Liver (tissue), 9 donors: Measurements from ENCODE around the gene APOB. TPM values are rescaled to one million over a fixed set of nuclear protein-coding genes. Genes with fewer than 3 reads are reported as not detected.

Experiments used
- DNase-seq: peaks from one replicate; pipeline ENCODE4 v3.0.0-alpha.2; 2017; ENCODE audit warnings: low spot score
- H3K27ac ChIP-seq, 2 donors: one replicate each; pipeline ENCODE4 v1.7.0; 2013; ENCODE audit warnings: inconsistent platforms in 2 of 2, low read length in 2 of 2, control low read depth in 1 of 2, low read depth in 1 of 2, mild to moderate bottlenecking in 1 of 2
- H3K27me3 ChIP-seq, 4 donors: one replicate each; pipeline versions ENCODE4 v1.6.1 to v1.7.0; 2013; ENCODE audit warnings: low read length in 3 of 4, inconsistent platforms in 1 of 4, mild to moderate bottlenecking in 1 of 4, moderate library complexity in 1 of 4; ENCODE audit not compliant: control insufficient read depth in 4 of 4, insufficient read depth in 4 of 4
- H3K36me3 ChIP-seq, 4 donors: one replicate each; pipeline versions ENCODE4 v1.6.1 to v1.7.0; 2013; ENCODE audit warnings: low read length in 3 of 4, mild to moderate bottlenecking in 3 of 4, low read depth in 1 of 4, moderate library complexity in 1 of 4; ENCODE audit not compliant: control insufficient read depth in 4 of 4, insufficient read depth in 3 of 4
- H3K4me1 ChIP-seq, 4 donors: one replicate each; pipeline versions ENCODE4 v1.6.1 to v1.7.0; 2013; ENCODE audit warnings: low read length in 3 of 4, mild to moderate bottlenecking in 3 of 4, moderate library complexity in 1 of 4; ENCODE audit not compliant: control insufficient read depth in 4 of 4, insufficient read depth in 4 of 4
- H3K4me3 ChIP-seq, 3 donors: one replicate each; pipeline versions ENCODE4 v1.6.1 to v1.7.0; 2013; ENCODE audit warnings: low read length in 3 of 3, control low read depth in 1 of 3, low read depth in 1 of 3, mild to moderate bottlenecking in 1 of 3
- H3K9ac ChIP-seq, 2 donors: one replicate each; pipeline ENCODE4 v1.7.0; 2013; ENCODE audit warnings: low read length in 2 of 2, mild to moderate bottlenecking in 2 of 2, moderate library complexity in 2 of 2, control low read depth in 1 of 2, low read depth in 1 of 2
- H3K9me3 ChIP-seq, 4 donors: one replicate each; pipeline versions ENCODE4 v1.6.1 to v1.7.0; 2013; ENCODE audit warnings: low read length in 3 of 4; ENCODE audit not compliant: control insufficient read depth in 4 of 4
- EGR1 ChIP-seq, 2 donors: IDR thresholded peaks; 2 replicates each; pipeline ENCODE4 v1.6.1; 2016 to 2018; ENCODE audit warnings: antibody characterized with exemption in 2 of 2, low read depth in 2 of 2
- FOXA1 ChIP-seq: IDR thresholded peaks from 2 replicates; pipeline ENCODE4 v1.6.1; 2016; ENCODE audit warnings: antibody characterized with exemption
- FOXA2 ChIP-seq: IDR thresholded peaks from 2 replicates; pipeline ENCODE4 v1.6.1; 2016; ENCODE audit warnings: antibody characterized with exemption
- GABPA ChIP-seq, 2 donors: IDR thresholded peaks in 1 of 2; conservative IDR thresholded peaks in 1 of 2; 2 replicates each; pipeline ENCODE4 v1.6.1; 2016; ENCODE audit warnings: antibody characterized with exemption in 2 of 2, mild to moderate bottlenecking in 1 of 2, moderate library complexity in 1 of 2
- HNF4A ChIP-seq, 2 donors: conservative IDR thresholded peaks; 2 replicates each; pipeline ENCODE4 v1.6.1; 2016; ENCODE audit warnings: antibody characterized with exemption in 2 of 2, mild to moderate bottlenecking in 2 of 2
- HNF4G ChIP-seq: IDR thresholded peaks from 2 replicates; pipeline ENCODE4 v1.6.1; 2016; ENCODE audit warnings: antibody characterized with exemption
- JUND ChIP-seq, 2 donors: IDR thresholded peaks; 2 replicates each; pipeline ENCODE4 v1.6.1; 2016; ENCODE audit warnings: antibody characterized with exemption in 2 of 2
- NR2F2 ChIP-seq: IDR thresholded peaks from 2 replicates; pipeline ENCODE4 v1.6.1; 2016; ENCODE audit warnings: antibody characterized with exemption
- RAD21 ChIP-seq, 2 donors: IDR thresholded peaks; 2 replicates each; pipeline ENCODE4 v1.6.1; 2016; ENCODE audit warnings: antibody characterized with exemption in 2 of 2, mild to moderate bottlenecking in 2 of 2
- RXRA ChIP-seq, 2 donors: IDR thresholded peaks; 2 replicates each; pipeline ENCODE4 v1.6.1; 2017 to 2018; ENCODE audit warnings: antibody characterized with exemption in 2 of 2, mild to moderate bottlenecking in 1 of 2
- SP1 ChIP-seq: IDR thresholded peaks from 2 replicates; pipeline ENCODE4 v1.6.1; 2018; ENCODE audit warnings: antibody characterized with exemption, mild to moderate bottlenecking
- TAF1 ChIP-seq: conservative IDR thresholded peaks from 2 replicates; pipeline ENCODE4 v1.6.1; 2016; ENCODE audit warnings: antibody characterized with exemption, mild to moderate bottlenecking
- YY1 ChIP-seq: IDR thresholded peaks from 2 replicates; pipeline ENCODE4 v1.6.1; 2016; ENCODE audit warnings: antibody characterized with exemption, mild to moderate bottlenecking
- WGBS: extraction: QIAGEN DNeasy Blood & Tissue Kit; methylation state at CpG from one replicate; pipeline ENCODE4 v1.1.7; 2013; 5-methylcytosine and 5-hydroxymethylcytosine counted together
- polyA plus RNA-seq, 2 donors: library from polyadenylated mRNA; stranded (reverse) in 1 of 2; unstranded in 1 of 2; fragments of 200-250 nt in 1 of 2; fragments of >200 nt in 1 of 2; fragmentation: Nextera tagmentation in 1 of 2; extraction: Ambion mirVana in 1 of 2; gene quantifications; one replicate each; pipeline versions ENCODE4 v1.2.1 to v1.2.3, GENCODE V29; 2013 to 2015
- total RNA-seq, 2 donors: library from RNA; depleted of rRNA; stranded (reverse); fragments of >200 nt; gene quantifications; one replicate each; pipeline ENCODE4 v1.2.3, GENCODE V29; 2014
- TF ChIP-seq, protein P1 (sequence below): fragments of 150-350 bp; IDR thresholded peaks from 2 replicates; pipeline ENCODE4 v1.5.1; 2017; ENCODE audit warnings: improper control_type of control experiment, low read depth, low read length; ENCODE audit not compliant: missing input control
- TF ChIP-seq, protein P2 (sequence below): IDR thresholded peaks from 2 replicates; pipeline ENCODE4 v1.6.1; 2016; ENCODE audit warnings: antibody characterized with exemption
- TF ChIP-seq, protein P3 (sequence below): IDR thresholded peaks from 2 replicates; pipeline ENCODE4 v1.6.1; 2016; ENCODE audit warnings: antibody characterized with exemption
- TF ChIP-seq, protein P4 (sequence below): IDR thresholded peaks from 2 replicates; pipeline ENCODE4 v1.6.1; 2016; ENCODE audit warnings: antibody characterized with exemption
- TF ChIP-seq, protein P5 (sequence below): IDR thresholded peaks from 2 replicates; pipeline ENCODE4 v1.6.1; 2016; ENCODE audit warnings: antibody characterized with exemption, mild to moderate bottlenecking
- donor health status: healthy.
- donor health status: healthy.
- donor health status: healthy.
- donor health status: healthy.
- donor health status: healthy.

The APOB gene
- total and polyA plus RNA-seq, 4 donors = 431 to 2,949 (median 1,463) TPM

DNA sequence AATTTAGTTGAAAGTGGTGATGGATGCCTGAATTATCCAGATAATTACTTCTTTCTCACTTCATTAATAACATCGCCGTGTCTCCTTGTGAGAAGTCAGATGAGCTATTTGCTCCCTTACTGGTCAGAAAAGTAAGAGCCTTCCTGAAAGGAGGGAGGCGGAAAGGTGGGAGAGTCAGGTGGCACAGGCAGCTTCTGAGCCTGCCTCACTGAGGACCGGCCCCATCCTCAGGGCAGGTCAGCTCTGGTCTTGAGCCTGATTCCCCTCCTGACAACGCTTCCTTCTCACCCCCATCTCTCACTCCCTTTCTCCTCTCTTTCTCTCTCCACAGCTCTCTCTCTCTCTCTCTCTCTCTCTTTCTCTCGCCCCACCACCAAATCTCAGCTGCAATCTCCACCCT is 10.1 kb upstream of the APOB start (continued):
- TF ChIP-seq, protein P1, sequence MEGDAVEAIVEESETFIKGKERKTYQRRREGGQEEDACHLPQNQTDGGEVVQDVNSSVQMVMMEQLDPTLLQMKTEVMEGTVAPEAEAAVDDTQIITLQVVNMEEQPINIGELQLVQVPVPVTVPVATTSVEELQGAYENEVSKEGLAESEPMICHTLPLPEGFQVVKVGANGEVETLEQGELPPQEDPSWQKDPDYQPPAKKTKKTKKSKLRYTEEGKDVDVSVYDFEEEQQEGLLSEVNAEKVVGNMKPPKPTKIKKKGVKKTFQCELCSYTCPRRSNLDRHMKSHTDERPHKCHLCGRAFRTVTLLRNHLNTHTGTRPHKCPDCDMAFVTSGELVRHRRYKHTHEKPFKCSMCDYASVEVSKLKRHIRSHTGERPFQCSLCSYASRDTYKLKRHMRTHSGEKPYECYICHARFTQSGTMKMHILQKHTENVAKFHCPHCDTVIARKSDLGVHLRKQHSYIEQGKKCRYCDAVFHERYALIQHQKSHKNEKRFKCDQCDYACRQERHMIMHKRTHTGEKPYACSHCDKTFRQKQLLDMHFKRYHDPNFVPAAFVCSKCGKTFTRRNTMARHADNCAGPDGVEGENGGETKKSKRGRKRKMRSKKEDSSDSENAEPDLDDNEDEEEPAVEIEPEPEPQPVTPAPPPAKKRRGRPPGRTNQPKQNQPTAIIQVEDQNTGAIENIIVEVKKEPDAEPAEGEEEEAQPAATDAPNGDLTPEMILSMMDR = no peak

DNA sequence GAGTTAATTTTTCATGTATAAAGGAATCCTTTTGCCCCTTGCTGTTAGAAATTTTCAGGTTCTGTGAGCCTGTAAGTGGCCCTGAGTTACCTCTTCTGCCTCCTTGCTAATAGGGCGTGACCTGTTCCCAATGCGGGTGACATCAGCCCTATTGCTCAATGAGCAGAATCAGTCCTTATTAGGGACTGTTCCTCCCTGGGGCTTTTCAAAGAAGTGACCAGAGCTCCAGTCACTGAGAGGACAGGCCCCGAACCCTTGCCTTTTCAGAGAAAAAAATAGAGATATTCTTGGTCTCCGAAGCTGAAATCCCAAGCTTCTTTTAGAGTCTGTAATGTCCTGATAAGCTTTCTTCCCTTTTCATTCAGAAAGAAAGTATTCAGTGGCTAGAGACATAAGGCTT is 8.2 kb upstream of the APOB start:
- peaks cover 0 to 9% (median 5%) of the 10 kb centered on the region in 4 donors for H3K4me1 ChIP-seq
- H3K27me3 ChIP-seq = no peaks in the 10 kb centered on the region
- no peaks in the 10 kb centered on the region for H3K9me3 ChIP-seq
- H3K4me3 ChIP-seq = no peak overlapping the region
- no peak for DNase-seq
- TF ChIP-seq, protein P1 = no peak
- TF ChIP-seq HNF4A (conservative IDR thresholded peaks at IDR 0.05) (peak; percentile 60 to 72), GABPA (IDR thresholded peaks at IDR 0.05 in 1 of 2, conservative IDR thresholded peaks at IDR 0.05 in 1 of 2) (no peak), EGR1 (IDR thresholded peaks at IDR 0.05; ENCODE audit: low read depth in 2 of 2) (no peak), RAD21 (IDR thresholded peaks at IDR 0.05) (peak in 1 of 2 donors; percentile 55), NR2F2 (peak; percentile 63), HNF4G (no peak), SP1 (peak; percentile 74), FOXA2 (no peak), JUND (IDR thresholded peaks at IDR 0.05) (peak; percentile 95 to 97), TAF1 (peak; percentile 47), YY1 (peak; percentile 52), FOXA1 (no peak), RXRA (IDR thresholded peaks at IDR 0.05) (peak; percentile 95 to 96)
- TF ChIP-seq, protein P2, sequence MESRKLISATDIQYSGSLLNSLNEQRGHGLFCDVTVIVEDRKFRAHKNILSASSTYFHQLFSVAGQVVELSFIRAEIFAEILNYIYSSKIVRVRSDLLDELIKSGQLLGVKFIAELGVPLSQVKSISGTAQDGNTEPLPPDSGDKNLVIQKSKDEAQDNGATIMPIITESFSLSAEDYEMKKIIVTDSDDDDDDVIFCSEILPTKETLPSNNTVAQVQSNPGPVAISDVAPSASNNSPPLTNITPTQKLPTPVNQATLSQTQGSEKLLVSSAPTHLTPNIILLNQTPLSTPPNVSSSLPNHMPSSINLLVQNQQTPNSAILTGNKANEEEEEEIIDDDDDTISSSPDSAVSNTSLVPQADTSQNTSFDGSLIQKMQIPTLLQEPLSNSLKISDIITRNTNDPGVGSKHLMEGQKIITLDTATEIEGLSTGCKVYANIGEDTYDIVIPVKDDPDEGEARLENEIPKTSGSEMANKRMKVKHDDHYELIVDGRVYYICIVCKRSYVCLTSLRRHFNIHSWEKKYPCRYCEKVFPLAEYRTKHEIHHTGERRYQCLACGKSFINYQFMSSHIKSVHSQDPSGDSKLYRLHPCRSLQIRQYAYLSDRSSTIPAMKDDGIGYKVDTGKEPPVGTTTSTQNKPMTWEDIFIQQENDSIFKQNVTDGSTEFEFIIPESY = no peak
- TF ChIP-seq, protein P3, sequence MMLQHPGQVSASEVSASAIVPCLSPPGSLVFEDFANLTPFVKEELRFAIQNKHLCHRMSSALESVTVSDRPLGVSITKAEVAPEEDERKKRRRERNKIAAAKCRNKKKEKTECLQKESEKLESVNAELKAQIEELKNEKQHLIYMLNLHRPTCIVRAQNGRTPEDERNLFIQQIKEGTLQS = peak; percentile 94
- TF ChIP-seq, protein P4, sequence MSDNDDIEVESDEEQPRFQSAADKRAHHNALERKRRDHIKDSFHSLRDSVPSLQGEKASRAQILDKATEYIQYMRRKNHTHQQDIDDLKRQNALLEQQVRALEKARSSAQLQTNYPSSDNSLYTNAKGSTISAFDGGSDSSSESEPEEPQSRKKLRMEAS = peak; percentile 30
- TF ChIP-seq, protein P5, sequence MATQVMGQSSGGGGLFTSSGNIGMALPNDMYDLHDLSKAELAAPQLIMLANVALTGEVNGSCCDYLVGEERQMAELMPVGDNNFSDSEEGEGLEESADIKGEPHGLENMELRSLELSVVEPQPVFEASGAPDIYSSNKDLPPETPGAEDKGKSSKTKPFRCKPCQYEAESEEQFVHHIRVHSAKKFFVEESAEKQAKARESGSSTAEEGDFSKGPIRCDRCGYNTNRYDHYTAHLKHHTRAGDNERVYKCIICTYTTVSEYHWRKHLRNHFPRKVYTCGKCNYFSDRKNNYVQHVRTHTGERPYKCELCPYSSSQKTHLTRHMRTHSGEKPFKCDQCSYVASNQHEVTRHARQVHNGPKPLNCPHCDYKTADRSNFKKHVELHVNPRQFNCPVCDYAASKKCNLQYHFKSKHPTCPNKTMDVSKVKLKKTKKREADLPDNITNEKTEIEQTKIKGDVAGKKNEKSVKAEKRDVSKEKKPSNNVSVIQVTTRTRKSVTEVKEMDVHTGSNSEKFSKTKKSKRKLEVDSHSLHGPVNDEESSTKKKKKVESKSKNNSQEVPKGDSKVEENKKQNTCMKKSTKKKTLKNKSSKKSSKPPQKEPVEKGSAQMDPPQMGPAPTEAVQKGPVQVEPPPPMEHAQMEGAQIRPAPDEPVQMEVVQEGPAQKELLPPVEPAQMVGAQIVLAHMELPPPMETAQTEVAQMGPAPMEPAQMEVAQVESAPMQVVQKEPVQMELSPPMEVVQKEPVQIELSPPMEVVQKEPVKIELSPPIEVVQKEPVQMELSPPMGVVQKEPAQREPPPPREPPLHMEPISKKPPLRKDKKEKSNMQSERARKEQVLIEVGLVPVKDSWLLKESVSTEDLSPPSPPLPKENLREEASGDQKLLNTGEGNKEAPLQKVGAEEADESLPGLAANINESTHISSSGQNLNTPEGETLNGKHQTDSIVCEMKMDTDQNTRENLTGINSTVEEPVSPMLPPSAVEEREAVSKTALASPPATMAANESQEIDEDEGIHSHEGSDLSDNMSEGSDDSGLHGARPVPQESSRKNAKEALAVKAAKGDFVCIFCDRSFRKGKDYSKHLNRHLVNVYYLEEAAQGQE = peak; percentile 29
- WGBS = 37% methylated on average over 4 of the region's 4 CpGs
- H3K36me3 ChIP-seq = no peaks in the 10 kb centered on the region
- peak overlapping the region; percentile 69 to 73 for H3K27ac ChIP-seq
- peak overlapping the region in 1 of 2 donors; percentile 77 for H3K9ac ChIP-seq
